Measurements from ENCODE around the gene QRFP. TPM values are rescaled to one million over a fixed set of nuclear protein-coding genes. Genes with fewer than 3 reads are reported as not detected.
A peak's percentile ranks its signal among the peaks of the same experiment; 100 is the strongest.

The QRFP gene
- total RNA-seq, result not detected

GRCh38 chr9:130896233-130897014, at the start of gene QRFP:
Gene QRFP (minus strand): TSS chr9:130896812. CDS start chr9:130893838, 2,974 bp downstream.
- Mint-ChIP-seq H3K36me3 (ENCODE audit: low read depth) (no peaks in the 10 kb centered on the region), H3K27ac (no peak within 1 kb of the TSS), H3K9me3 (no peaks in the 10 kb centered on the region), H3K4me1 (no peaks in the 10 kb centered on the region), H3K4me3 (no peak within 1 kb of the TSS), H3K27me3 (no peaks in the 10 kb centered on the region)
- no peak for DNase-seq
- CTCF ChIA-PET, result no interaction called here
- POLR2A ChIA-PET, result no interaction called here

- Mint-ChIP-seq H3K4me3 (no peak overlapping the region), H3K4me1 (peaks cover 8% of the 10 kb centered on the region), H3K9me3 (peaks cover 2% of the 10 kb centered on the region), H3K27me3 (peaks cover 20% of the 10 kb centered on the region), H3K27ac (no peak overlapping the region), H3K36me3 (ENCODE audit: low read depth) (no peaks in the 10 kb centered on the region)
- no peak for DNase-seq
- ChIA-PET CTCF (no interaction called here), POLR2A (no interaction called here)
Measured at GRCh38 chr9:130945173-130945572, 48.6 kb upstream of the QRFP start.

GRCh38 chr9:130944510-130945058, 48.0 kb upstream of the QRFP start:
- ChIA-PET POLR2A (no interaction called here), CTCF (no interaction called here)
- H3K4me3 Mint-ChIP-seq, result no peak overlapping the region
- no peak for DNase-seq
- H3K4me1 Mint-ChIP-seq, result peaks cover 8% of the 10 kb centered on the region
- H3K27ac Mint-ChIP-seq, result no peak overlapping the region
- H3K9me3 Mint-ChIP-seq, result peaks cover under 1% of the 10 kb centered on the region
- H3K36me3 Mint-ChIP-seq (ENCODE audit: low read depth), result no peaks in the 10 kb centered on the region
- H3K27me3 Mint-ChIP-seq, result peaks cover 19% of the 10 kb centered on the region

- H3K36me3 Mint-ChIP-seq (ENCODE audit: low read depth), result no peaks in the 10 kb centered on the region
- no peaks in the 10 kb centered on the region for H3K9me3 Mint-ChIP-seq
- CTCF ChIA-PET, result no interaction called here
- peaks cover 20% of the 10 kb centered on the region for H3K27me3 Mint-ChIP-seq
- H3K4me1 Mint-ChIP-seq, result peaks cover 9% of the 10 kb centered on the region
- H3K27ac Mint-ChIP-seq, result no peak overlapping the region
- POLR2A ChIA-PET, result no interaction called here
- DNase-seq, result no peak
- no peak overlapping the region for H3K4me3 Mint-ChIP-seq
Measured at GRCh38 chr9:130943777-130944176, 47.2 kb upstream of the QRFP start.

- DNase-seq, result no peak
- Mint-ChIP-seq H3K4me1 (peaks cover 10% of the 10 kb centered on the region), H3K27me3 (peaks cover 21% of the 10 kb centered on the region), H3K4me3 (no peak overlapping the region), H3K36me3 (ENCODE audit: low read depth) (no peaks in the 10 kb centered on the region), H3K27ac (no peak overlapping the region), H3K9me3 (no peaks in the 10 kb centered on the region)
- ChIA-PET CTCF (interaction anchor here (0.7 kb wide), 1 partner anchor 313 kb away, joined by 3 read pairs; no protein-coding TSS in a partner anchor), POLR2A (no interaction called here)
Measured at GRCh38 chr9:130943221-130943620, 46.6 kb upstream of the QRFP start.

- ChIA-PET POLR2A (no interaction called here), CTCF (interaction anchor here (0.7 kb wide), 1 partner anchor 312 kb away, joined by 3 read pairs; no protein-coding TSS in a partner anchor)
- Mint-ChIP-seq H3K4me3 (no peak overlapping the region), H3K4me1 (peaks cover 13% of the 10 kb centered on the region), H3K36me3 (ENCODE audit: low read depth) (no peaks in the 10 kb centered on the region), H3K27me3 (peaks cover 25% of the 10 kb centered on the region), H3K27ac (no peak overlapping the region), H3K9me3 (no peaks in the 10 kb centered on the region)
- DNase-seq, result no peak
Measured at GRCh38 chr9:130942679-130943078, 46.1 kb upstream of the QRFP start.

GRCh38 chr9:130942084-130942483, 45.5 kb upstream of the QRFP start:
- CTCF ChIA-PET, result no interaction called here
- Mint-ChIP-seq H3K27ac (no peak overlapping the region), H3K36me3 (ENCODE audit: low read depth) (no peaks in the 10 kb centered on the region), H3K9me3 (no peaks in the 10 kb centered on the region), H3K4me1 (peaks cover 13% of the 10 kb centered on the region), H3K27me3 (peaks cover 31% of the 10 kb centered on the region), H3K4me3 (no peak overlapping the region)
- POLR2A ChIA-PET, result no interaction called here
- no peak for DNase-seq

- Mint-ChIP-seq H3K4me1 (peaks cover 13% of the 10 kb centered on the region), H3K9me3 (no peaks in the 10 kb centered on the region), H3K27ac (no peak overlapping the region), H3K36me3 (ENCODE audit: low read depth) (no peaks in the 10 kb centered on the region), H3K27me3 (peaks cover 41% of the 10 kb centered on the region), H3K4me3 (no peak overlapping the region)
- POLR2A ChIA-PET, result no interaction called here
- DNase-seq, result peak; percentile 77
- CTCF ChIA-PET, result no interaction called here
Measured at GRCh38 chr9:130940693-130941576, 44.3 kb upstream of the QRFP start.

GRCh38 chr9:130940027-130940549, 43.5 kb upstream of the QRFP start:
- H3K9me3 Mint-ChIP-seq, result no peaks in the 10 kb centered on the region
- H3K36me3 Mint-ChIP-seq (ENCODE audit: low read depth), result no peaks in the 10 kb centered on the region
- H3K27ac Mint-ChIP-seq, result no peak overlapping the region
- CTCF ChIA-PET, result interaction anchor here (0.5 kb wide), 1 partner anchor 310 kb away, joined by 3 read pairs; no protein-coding TSS in a partner anchor
- H3K4me3 Mint-ChIP-seq, result no peak overlapping the region
- POLR2A ChIA-PET, result no interaction called here
- no peak for DNase-seq
- peaks cover 46% of the 10 kb centered on the region for H3K27me3 Mint-ChIP-seq
- H3K4me1 Mint-ChIP-seq, result peaks cover 13% of the 10 kb centered on the region

GRCh38 chr9:130939405-130940026, 42.9 kb upstream of the QRFP start:
- Mint-ChIP-seq H3K36me3 (ENCODE audit: low read depth) (no peaks in the 10 kb centered on the region), H3K9me3 (no peaks in the 10 kb centered on the region), H3K27ac (no peak overlapping the region), H3K4me3 (no peak overlapping the region), H3K4me1 (peaks cover 13% of the 10 kb centered on the region), H3K27me3 (peaks cover 50% of the 10 kb centered on the region)
- POLR2A ChIA-PET, result no interaction called here
- no peak for DNase-seq
- CTCF ChIA-PET, result interaction anchor here (0.5 kb wide), 1 partner anchor 310 kb away, joined by 3 read pairs; no protein-coding TSS in a partner anchor

GRCh38 chr9:130938652-130939404, 42.2 kb upstream of the QRFP start, which contains the start of gene FIBCD1:
Gene FIBCD1 (minus strand): TSS chr9:130939247. CDS start chr9:130938607, 640 bp downstream.
- H3K27ac Mint-ChIP-seq, result no peak within 1 kb of the TSS
- peaks cover 13% of the 10 kb centered on the region for H3K4me1 Mint-ChIP-seq
- peaks cover 51% of the 10 kb centered on the region for H3K27me3 Mint-ChIP-seq
- peak; percentile 14 for DNase-seq
- ChIA-PET CTCF (no interaction called here), POLR2A (no interaction called here)
- H3K4me3 Mint-ChIP-seq, result peak within 1 kb of the TSS; percentile 36
- H3K9me3 Mint-ChIP-seq, result no peaks in the 10 kb centered on the region
- no peaks in the 10 kb centered on the region for H3K36me3 Mint-ChIP-seq (ENCODE audit: low read depth)

GRCh38 chr9:130938184-130938651, 41.6 kb upstream of the QRFP start:
- Mint-ChIP-seq H3K9me3 (no peaks in the 10 kb centered on the region), H3K4me1 (peaks cover 13% of the 10 kb centered on the region), H3K27me3 (peaks cover 53% of the 10 kb centered on the region), H3K27ac (no peak overlapping the region), H3K4me3 (peak overlapping the region; percentile 40), H3K36me3 (ENCODE audit: low read depth) (no peaks in the 10 kb centered on the region)
- POLR2A ChIA-PET, result no interaction called here
- no peak for DNase-seq
- CTCF ChIA-PET, result no interaction called here

Measured in activated CD4-positive, alpha-beta T cell treated with anti-CD3 and anti-CD28 coated beads, Interleukin-2, amount 10 ng/mL, durations not matched to agents 7 days and 5 days (primary cell).